Peyer's patch (tissue), 4 donors: ENCODE data around the gene NIT1.

Source experiments
- POLR2A ChIP-seq, 2 donors: fragments of 450-650 bp; IDR thresholded peaks; one replicate each; pipeline ENCODE4 v1.5.1; 2017; ENCODE audit warnings: antibody characterized with exemption in 2 of 2, mild to moderate bottlenecking in 2 of 2, moderate library complexity in 2 of 2
- TF ChIP-seq, protein P1 (sequence below), 6 experiments: fragments of 450-650 bp in 4 of 6; fragments of 200-600 bp in 2 of 6; sonication (generic) in 1 of 6; IDR thresholded peaks; one replicate each; pipeline ENCODE4 v1.5.1; 2017 to 2019; ENCODE audit warnings: antibody characterized with exemption in 6 of 6, mild to moderate bottlenecking in 3 of 6, moderate library complexity in 1 of 6

DNA sequence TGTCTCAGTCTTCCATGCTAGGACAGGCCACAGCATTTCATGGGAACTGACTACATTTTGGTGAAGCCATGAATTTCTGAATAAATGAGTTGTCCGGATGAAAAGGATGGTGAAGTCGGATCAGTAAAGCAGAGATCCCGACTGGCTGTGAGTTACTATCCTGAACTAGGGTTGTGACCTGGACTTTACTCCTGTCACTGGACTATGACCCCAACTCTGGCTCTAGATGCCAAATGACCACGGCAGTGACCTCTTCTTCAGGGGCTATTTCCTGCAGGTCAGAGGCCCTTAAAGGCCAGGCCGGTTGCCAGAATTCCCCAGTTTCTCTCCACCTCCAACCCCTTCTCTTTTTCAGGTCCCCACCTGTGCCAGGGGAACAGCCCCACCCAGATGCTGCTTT is 26.8 kb upstream of the NIT1 start:
- TF ChIP-seq, protein P1, sequence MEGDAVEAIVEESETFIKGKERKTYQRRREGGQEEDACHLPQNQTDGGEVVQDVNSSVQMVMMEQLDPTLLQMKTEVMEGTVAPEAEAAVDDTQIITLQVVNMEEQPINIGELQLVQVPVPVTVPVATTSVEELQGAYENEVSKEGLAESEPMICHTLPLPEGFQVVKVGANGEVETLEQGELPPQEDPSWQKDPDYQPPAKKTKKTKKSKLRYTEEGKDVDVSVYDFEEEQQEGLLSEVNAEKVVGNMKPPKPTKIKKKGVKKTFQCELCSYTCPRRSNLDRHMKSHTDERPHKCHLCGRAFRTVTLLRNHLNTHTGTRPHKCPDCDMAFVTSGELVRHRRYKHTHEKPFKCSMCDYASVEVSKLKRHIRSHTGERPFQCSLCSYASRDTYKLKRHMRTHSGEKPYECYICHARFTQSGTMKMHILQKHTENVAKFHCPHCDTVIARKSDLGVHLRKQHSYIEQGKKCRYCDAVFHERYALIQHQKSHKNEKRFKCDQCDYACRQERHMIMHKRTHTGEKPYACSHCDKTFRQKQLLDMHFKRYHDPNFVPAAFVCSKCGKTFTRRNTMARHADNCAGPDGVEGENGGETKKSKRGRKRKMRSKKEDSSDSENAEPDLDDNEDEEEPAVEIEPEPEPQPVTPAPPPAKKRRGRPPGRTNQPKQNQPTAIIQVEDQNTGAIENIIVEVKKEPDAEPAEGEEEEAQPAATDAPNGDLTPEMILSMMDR (IDR thresholded peaks at IDR 0.05), result no peak
- TF ChIP-seq POLR2A (IDR thresholded peaks at IDR 0.05), result no peak
